Gastrocnemius medialis (tissue), 4 donors: ENCODE measurements around the gene APBA1.

Experiments
- CTCF ChIP-seq, 5 experiments: fragments of 450-650 bp in 3 of 5; fragments of 200-600 bp in 2 of 5; sonication (generic) in 2 of 5; IDR thresholded peaks in 4 of 5; conservative IDR thresholded peaks in 1 of 5; 1 replicate in 4 of 5; 2 replicates in 1 of 5; pipeline ENCODE4 v1.5.1; 2016 to 2019; ENCODE audit warnings: antibody characterized with exemption in 5 of 5, mild to moderate bottlenecking in 3 of 5, moderate library complexity in 3 of 5
- POLR2A ChIP-seq, 2 donors: fragments of 450-650 bp; IDR thresholded peaks; one replicate each; pipeline ENCODE4 v1.6.1; 2017; ENCODE audit warnings: antibody characterized with exemption in 2 of 2, mild to moderate bottlenecking in 2 of 2, moderate library complexity in 2 of 2

- TF ChIP-seq CTCF (IDR thresholded peaks at IDR 0.05 in 4 of 5, conservative IDR thresholded peaks at IDR 0.05 in 1 of 5) (no peak), POLR2A (IDR thresholded peaks at IDR 0.05) (no peak)
Observed at GRCh38 chr9:69674112-69674685, 2.0 kb upstream of the APBA1 start.
